ENCODE data around the gene ATG7.

The ATG7 gene

DNA sequence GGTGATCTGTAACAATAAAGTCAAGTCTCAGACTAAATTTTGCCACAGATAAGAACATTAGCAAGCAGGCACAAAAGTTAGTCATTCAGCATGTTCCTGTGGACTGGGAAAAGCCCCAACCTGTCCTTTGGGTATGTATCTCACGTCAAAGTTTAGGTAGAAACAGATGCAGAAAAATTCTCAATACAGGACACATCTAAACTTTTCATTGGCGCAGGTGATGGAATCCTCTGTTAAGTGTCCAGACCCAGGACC lies 120.6 kb downstream of the ATG7 start:
- DNase-seq (ENCODE audit: low read depth in 1 of 2, low spot score in 1 of 2): no peak
- no peak for TF ChIP-seq POLR2AphosphoS5 (IDR thresholded peaks at IDR 0.05; ENCODE audit: low read depth)
- no peak for TF ChIP-seq GABPA (IDR thresholded peaks at IDR 0.05; ENCODE audit: low read depth)
- TF ChIP-seq, protein P1, sequence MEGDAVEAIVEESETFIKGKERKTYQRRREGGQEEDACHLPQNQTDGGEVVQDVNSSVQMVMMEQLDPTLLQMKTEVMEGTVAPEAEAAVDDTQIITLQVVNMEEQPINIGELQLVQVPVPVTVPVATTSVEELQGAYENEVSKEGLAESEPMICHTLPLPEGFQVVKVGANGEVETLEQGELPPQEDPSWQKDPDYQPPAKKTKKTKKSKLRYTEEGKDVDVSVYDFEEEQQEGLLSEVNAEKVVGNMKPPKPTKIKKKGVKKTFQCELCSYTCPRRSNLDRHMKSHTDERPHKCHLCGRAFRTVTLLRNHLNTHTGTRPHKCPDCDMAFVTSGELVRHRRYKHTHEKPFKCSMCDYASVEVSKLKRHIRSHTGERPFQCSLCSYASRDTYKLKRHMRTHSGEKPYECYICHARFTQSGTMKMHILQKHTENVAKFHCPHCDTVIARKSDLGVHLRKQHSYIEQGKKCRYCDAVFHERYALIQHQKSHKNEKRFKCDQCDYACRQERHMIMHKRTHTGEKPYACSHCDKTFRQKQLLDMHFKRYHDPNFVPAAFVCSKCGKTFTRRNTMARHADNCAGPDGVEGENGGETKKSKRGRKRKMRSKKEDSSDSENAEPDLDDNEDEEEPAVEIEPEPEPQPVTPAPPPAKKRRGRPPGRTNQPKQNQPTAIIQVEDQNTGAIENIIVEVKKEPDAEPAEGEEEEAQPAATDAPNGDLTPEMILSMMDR (IDR thresholded peaks at IDR 0.05; ENCODE audit: insufficient read depth, low read length): no peak
- no peak for TF ChIP-seq SPI1 (IDR thresholded peaks at IDR 0.05; ENCODE audit: borderline replicate concordance, low read depth)
- TF ChIP-seq, protein P2, sequence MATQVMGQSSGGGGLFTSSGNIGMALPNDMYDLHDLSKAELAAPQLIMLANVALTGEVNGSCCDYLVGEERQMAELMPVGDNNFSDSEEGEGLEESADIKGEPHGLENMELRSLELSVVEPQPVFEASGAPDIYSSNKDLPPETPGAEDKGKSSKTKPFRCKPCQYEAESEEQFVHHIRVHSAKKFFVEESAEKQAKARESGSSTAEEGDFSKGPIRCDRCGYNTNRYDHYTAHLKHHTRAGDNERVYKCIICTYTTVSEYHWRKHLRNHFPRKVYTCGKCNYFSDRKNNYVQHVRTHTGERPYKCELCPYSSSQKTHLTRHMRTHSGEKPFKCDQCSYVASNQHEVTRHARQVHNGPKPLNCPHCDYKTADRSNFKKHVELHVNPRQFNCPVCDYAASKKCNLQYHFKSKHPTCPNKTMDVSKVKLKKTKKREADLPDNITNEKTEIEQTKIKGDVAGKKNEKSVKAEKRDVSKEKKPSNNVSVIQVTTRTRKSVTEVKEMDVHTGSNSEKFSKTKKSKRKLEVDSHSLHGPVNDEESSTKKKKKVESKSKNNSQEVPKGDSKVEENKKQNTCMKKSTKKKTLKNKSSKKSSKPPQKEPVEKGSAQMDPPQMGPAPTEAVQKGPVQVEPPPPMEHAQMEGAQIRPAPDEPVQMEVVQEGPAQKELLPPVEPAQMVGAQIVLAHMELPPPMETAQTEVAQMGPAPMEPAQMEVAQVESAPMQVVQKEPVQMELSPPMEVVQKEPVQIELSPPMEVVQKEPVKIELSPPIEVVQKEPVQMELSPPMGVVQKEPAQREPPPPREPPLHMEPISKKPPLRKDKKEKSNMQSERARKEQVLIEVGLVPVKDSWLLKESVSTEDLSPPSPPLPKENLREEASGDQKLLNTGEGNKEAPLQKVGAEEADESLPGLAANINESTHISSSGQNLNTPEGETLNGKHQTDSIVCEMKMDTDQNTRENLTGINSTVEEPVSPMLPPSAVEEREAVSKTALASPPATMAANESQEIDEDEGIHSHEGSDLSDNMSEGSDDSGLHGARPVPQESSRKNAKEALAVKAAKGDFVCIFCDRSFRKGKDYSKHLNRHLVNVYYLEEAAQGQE (IDR thresholded peaks at IDR 0.05; ENCODE audit: insufficient replicate concordance, low read depth): no peak
- Histone ChIP-seq H3K27ac (replicated peaks) (no peak overlapping the region), H3K4me3 (replicated peaks; ENCODE audit: insufficient read depth, low read length) (no peak overlapping the region), H3K27me3 (ENCODE audit: insufficient read depth, poor library complexity, severe bottlenecking) (no peaks in the 10 kb centered on the region)

DNA sequence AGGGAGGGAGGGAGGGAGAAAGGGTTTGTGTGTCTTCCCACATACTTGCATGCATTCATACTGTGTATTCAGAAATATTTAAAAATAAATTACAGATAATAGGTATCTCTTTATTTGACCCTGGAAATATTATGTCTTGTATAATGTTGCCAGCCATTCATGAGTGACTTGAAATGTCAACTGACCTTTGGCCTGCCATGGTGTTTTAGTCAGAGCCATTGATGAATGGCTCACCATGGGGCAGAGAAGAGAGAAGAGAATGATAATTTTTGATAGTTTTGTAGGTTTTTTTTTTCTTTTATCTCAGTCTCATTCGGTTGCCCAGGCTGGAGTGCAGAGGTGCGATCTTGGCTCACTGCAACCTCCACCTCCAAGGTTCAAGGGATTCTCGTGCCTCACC lies 121.2 kb downstream of the ATG7 start:
- Histone ChIP-seq H3K27ac (replicated peaks) (no peak overlapping the region), H3K4me3 (replicated peaks; ENCODE audit: insufficient read depth, low read length) (no peak overlapping the region), H3K27me3 (ENCODE audit: insufficient read depth, poor library complexity, severe bottlenecking) (no peaks in the 10 kb centered on the region)
- TF ChIP-seq POLR2AphosphoS5 (IDR thresholded peaks at IDR 0.05; ENCODE audit: low read depth) (no peak), GABPA (IDR thresholded peaks at IDR 0.05; ENCODE audit: low read depth) (no peak), SPI1 (IDR thresholded peaks at IDR 0.05; ENCODE audit: borderline replicate concordance, low read depth) (no peak)
- TF ChIP-seq, protein P1 (IDR thresholded peaks at IDR 0.05; ENCODE audit: insufficient read depth, low read length): no peak
- TF ChIP-seq, protein P2 (IDR thresholded peaks at IDR 0.05; ENCODE audit: insufficient replicate concordance, low read depth): no peak
- no peak for DNase-seq (ENCODE audit: low read depth in 1 of 2, low spot score in 1 of 2)

DNA sequence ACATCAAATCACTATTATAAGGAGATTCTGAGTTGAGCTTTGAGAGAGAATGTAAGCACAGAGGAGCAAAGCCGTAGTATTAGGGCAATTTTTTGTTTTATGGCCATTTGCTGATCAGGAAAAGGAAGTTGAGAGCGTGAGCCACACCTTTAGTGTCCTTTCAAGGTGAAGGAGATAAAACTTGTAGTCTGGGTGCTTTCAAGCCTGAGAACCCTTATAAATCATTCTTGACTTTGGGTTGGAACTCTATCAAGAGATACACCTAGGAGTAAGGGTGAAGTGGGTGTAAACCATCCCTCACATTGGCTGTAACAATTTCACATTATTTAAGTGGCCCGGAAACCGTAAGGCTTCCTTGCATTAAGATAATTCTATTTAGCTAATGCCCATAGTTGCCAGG lies 122.2 kb downstream of the ATG7 start:
- Histone ChIP-seq H3K4me3 (replicated peaks; ENCODE audit: insufficient read depth, low read length) (no peak overlapping the region), H3K27ac (replicated peaks) (no peak overlapping the region), H3K27me3 (ENCODE audit: insufficient read depth, poor library complexity, severe bottlenecking) (no peaks in the 10 kb centered on the region)
- no peak for DNase-seq (ENCODE audit: low read depth in 1 of 2, low spot score in 1 of 2)
- TF ChIP-seq SPI1 (IDR thresholded peaks at IDR 0.05; ENCODE audit: borderline replicate concordance, low read depth) (no peak), GABPA (IDR thresholded peaks at IDR 0.05; ENCODE audit: low read depth) (no peak), POLR2AphosphoS5 (IDR thresholded peaks at IDR 0.05; ENCODE audit: low read depth) (no peak)
- TF ChIP-seq, protein P1 (IDR thresholded peaks at IDR 0.05; ENCODE audit: insufficient read depth, low read length): no peak
- TF ChIP-seq, protein P2 (IDR thresholded peaks at IDR 0.05; ENCODE audit: insufficient replicate concordance, low read depth): no peak

Data from HL-60 (cell line).